A549 treated with AZD9567 at 1 μM for 4 hours (cell line): ENCODE data around the gene PCSK6. TPM values are rescaled to one million over a fixed set of nuclear protein-coding genes. Genes with fewer than 3 reads are reported as not detected.

Experiments used
- total RNA-seq: library from RNA; stranded (reverse); fragments of 200-300 nt; extraction: Qiagen RNA extraction; gene quantifications from 5 replicates; pipeline ENCODE4 v1.2.3, GENCODE V29; 2022; ENCODE audit not compliant: insufficient read depth

Gene PCSK6
- 10.6 to 19.6 TPM (median 11.3 TPM) in 5 replicates for total RNA-seq

GRCh38 chr15:101489599-101490407 is at the start of gene PCSK6:
Gene PCSK6 (minus strand): TSS chr15:101489707. CDS start chr15:101489670, 37 bp downstream.

DNA sequence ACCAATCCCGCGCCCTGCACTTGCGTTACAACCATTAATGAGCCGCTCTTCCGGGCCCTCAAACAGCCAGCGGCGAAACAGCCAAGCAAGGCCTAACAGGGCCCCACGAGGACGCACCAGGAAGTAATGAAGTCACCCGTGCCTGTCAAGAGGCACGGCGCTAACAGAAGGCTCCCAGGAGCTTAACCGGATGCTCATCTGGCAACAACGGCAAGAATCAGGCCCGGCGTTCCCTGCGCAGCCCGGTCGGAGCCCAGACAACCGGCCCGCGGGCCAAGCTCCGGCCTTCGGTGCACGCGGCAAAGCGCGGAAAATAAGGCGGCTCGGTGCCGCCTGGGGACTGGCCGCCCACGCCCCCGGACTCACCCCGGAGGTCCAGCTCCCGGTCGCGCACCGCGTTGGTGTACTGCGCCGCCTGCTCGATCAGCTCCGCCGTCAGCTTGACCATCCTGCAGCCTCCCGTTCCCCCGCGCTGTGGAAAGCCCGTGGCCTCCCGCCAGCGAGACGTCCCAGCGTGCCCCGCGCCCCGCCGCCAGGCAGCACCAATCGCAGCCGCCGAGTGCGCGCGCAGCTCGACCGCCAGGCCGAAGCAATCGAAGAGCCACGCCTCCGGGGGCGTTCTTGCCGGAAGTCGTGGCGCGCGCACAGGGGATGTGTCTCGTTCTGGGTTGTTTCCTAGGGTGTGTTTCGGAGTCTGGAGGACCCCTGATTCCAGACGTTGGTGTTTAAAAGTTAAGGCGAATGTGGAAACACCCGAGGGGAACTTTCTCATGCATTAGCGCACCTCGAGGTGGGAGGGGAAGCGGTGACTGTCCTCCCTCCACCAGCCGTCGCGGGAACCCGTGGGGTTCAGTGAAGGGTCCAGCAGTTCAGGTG is 194.5 kb downstream of the PCSK6 start, which contains the start of gene SNRPA1:
SNRPA1 (minus strand) TSS at position 518 of the 876 bp plus-strand sequence; CDS start at position 448, 70 bp downstream.

DNA sequence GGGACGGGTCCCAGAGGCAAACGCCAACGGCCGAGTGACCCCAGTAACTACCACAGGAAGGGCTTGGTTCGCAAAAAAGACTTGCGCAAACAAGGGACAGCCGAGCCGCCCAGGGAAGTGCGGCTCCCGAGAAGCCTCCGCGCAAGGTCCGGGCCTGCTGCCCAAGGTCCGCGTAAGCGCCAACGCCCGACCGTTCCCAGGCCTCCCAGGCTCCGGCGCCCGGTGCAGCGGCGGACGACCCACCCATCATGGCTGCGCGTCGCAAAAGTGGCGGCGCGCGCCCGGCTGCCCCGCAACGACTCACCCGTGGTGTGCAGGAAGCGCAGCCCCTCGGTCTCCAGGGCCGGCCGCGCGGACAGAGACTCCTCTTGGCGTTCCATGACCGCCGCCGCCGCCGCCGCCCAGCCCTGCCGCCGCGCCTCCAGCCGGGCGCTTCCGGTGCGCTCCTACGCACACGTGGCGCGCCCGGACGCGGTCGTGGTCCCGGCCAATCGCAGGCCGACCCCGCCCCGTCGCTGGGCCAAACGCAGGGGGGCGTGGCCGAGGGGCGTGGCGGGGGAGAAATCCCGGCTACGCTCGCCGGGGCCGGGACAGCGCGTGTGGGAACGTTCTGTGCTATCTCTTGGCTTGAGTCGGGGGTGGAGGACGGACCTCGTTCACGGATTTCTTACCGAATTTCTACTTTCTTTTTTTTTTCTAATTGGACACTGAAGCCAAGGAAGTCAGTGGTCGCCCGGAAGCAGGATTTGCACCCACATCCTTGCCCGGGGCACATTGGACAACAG is 212.3 kb downstream of the PCSK6 start, which contains the start of gene SELENOS:
SELENOS (minus strand) TSS at position 448 of the 785 bp plus-strand sequence; CDS start at position 380, 68 bp downstream.

Other genes with a start within 250 kb of the PCSK6 start
- 24.0 to 32.5 TPM (median 27.0 TPM) in 5 replicates for gene CHSY1, start 237.7 kb downstream of the PCSK6 start, total RNA-seq
- gene SELENOS, start 212.2 kb downstream of the PCSK6 start, total RNA-seq, result 116 to 175 TPM (median 169 TPM) in 5 replicates
- gene SNRPA1, start 194.5 kb downstream of the PCSK6 start, total RNA-seq, result 110 to 117 TPM (median 113 TPM) in 5 replicates
- gene TM2D3, start 162.7 kb upstream of the PCSK6 start, total RNA-seq, result 32.2 to 37.0 TPM (median 35.3 TPM) in 5 replicates
- gene TARS3, start 234.8 kb upstream of the PCSK6 start, total RNA-seq, result 7.3 to 12.6 TPM (median 8.7 TPM) in 5 replicates